Measurements from ENCODE around the gene MED9. TPM values are rescaled to one million over a fixed set of nuclear protein-coding genes. Genes with fewer than 3 reads are reported as not detected.
A peak's percentile ranks its signal among the peaks of the same experiment; 100 is the strongest.

The MED9 gene
- total and polyA plus RNA-seq, 8 donors = 2.9 to 14.5 (median 11.7) TPM

DNA sequence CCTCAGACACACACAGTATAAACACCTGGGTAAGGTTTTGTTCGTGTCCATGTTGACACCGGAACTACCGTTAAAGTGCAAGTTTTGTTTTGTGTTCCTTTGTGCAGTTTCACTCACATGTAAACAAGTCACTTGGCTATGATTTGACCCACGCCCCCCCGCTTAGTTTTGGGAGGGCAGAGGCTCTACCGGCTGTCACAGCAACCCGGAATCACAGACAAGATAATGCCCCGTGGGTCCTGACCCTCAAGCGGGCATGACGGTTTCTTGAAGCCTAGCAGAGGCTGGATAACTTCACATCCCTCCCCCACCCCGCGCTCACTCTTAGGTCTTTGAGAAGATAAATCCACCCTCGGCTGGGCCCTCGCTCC lies 17.7 kb downstream of the MED9 start:
- H3K9me3 ChIP-seq = no peaks in the 10 kb centered on the region
- intact Hi-C loops (cut with DNase I; ENCODE audit: low total_unique reads) = loop anchor here (10.0 kb wide), 1 partner anchor 140 kb away; no protein-coding TSS in a partner anchor
- DNase-seq = no peak
- TF ChIP-seq EP300 (IDR thresholded peaks at IDR 0.05) (no peak), POLR2AphosphoS5 (IDR thresholded peaks at IDR 0.05) (no peak), POLR2A (IDR thresholded peaks at IDR 0.05) (no peak), CTCF (IDR thresholded peaks at IDR 0.05) (no peak)
- 16 to 34% (median 23%) methylated on average over 12 to 14 of the region's 14 CpGs for WGBS, 5 donors
- H3K36me3 ChIP-seq = peaks cover 12 to 31% (median 24%) of the 10 kb centered on the region in 4 donors
- peaks cover 21 to 55% (median 55%) of the 10 kb centered on the region in 4 donors for H3K4me1 ChIP-seq
- peaks cover 0 to 17% (median 12%) of the 10 kb centered on the region in 3 donors for H3K27me3 ChIP-seq
- peak overlapping the region; percentile 58 to 64 (median 62) for H3K4me3 ChIP-seq
- H3K27ac ChIP-seq = peak overlapping the region; percentile 85 to 92 (median 90)

- WGBS, 5 donors = 2 to 7% (median 3%) methylated on average over 14 to 71 of the region's 71 CpGs
- peaks cover 0 to 17% (median 12%) of the 10 kb centered on the region in 3 donors for H3K27me3 ChIP-seq
- peak; percentile 63 to 81 for DNase-seq
- intact Hi-C loops (cut with DNase I; ENCODE audit: low total_unique reads) = loop anchor here (10.0 kb wide), 1 partner anchor 140 kb away; no protein-coding TSS in a partner anchor
- H3K36me3 ChIP-seq = peaks cover 12 to 31% (median 23%) of the 10 kb centered on the region in 4 donors
- peaks cover 21 to 55% (median 55%) of the 10 kb centered on the region in 4 donors for H3K4me1 ChIP-seq
- peak overlapping the region; percentile 85 to 92 (median 90) for H3K27ac ChIP-seq
- no peaks in the 10 kb centered on the region for H3K9me3 ChIP-seq
- TF ChIP-seq CTCF (IDR thresholded peaks at IDR 0.05) (no peak), POLR2AphosphoS5 (IDR thresholded peaks at IDR 0.05) (peak in 1 of 3 donors; percentile 24)
- peak overlapping the region; percentile 58 to 64 (median 62) for H3K4me3 ChIP-seq
Observed at GRCh38 chr17:17494870-17495535, 18.2 kb downstream of the MED9 start.

DNA sequence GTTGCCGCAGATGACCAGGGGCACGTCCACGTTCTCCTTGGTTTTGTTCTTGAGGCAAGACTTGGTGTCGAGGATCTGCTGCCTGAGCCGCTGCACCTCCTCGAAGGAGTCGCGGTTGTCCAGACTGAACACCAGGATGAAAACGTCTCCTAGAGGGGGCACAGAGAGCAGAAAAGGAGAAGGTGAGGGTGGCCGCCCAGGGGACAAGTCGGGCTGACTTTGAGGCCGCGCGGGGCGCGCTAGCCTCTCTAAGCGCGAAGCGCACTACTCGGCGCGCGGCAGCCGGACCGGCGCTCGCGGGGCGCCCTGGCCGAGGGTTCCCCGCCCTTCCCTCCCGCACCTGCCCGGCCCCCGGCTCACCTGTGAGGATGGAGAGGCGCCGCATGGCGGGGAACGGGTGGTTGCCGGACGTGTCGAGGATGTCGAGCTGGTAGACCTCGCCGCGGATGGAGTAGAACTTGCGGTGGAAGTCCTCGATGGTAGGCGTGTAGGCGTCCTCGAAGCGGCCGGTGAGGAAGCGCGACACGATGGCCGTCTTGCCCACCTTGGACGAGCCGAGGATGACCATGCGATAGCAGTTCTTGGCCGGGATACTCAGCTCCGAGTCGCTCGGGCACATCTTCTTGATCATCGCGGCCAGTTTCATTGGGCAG lies 18.9 kb downstream of the MED9 start:
- H3K36me3 ChIP-seq = peaks cover 12 to 26% (median 22%) of the 10 kb centered on the region in 4 donors
- intact Hi-C loops (cut with DNase I; ENCODE audit: low total_unique reads) = loop anchor here (10.0 kb wide), 1 partner anchor 141 kb away; no protein-coding TSS in a partner anchor
- TF ChIP-seq POLR2A (IDR thresholded peaks at IDR 0.05) (no peak), CTCF (IDR thresholded peaks at IDR 0.05) (no peak), EP300 (IDR thresholded peaks at IDR 0.05) (no peak), POLR2AphosphoS5 (IDR thresholded peaks at IDR 0.05) (no peak)
- peak overlapping the region; percentile 85 to 92 (median 90) for H3K27ac ChIP-seq
- WGBS, 5 donors = 0 to 1% (median 1%) methylated on average over 30 to 65 of the region's 65 CpGs
- no peaks in the 10 kb centered on the region for H3K9me3 ChIP-seq
- peak in 1 of 2 donors; percentile 67 for DNase-seq
- H3K27me3 ChIP-seq = peaks cover 0 to 17% (median 12%) of the 10 kb centered on the region in 3 donors
- peak overlapping the region; percentile 58 to 64 (median 62) for H3K4me3 ChIP-seq
- H3K4me1 ChIP-seq = peaks cover 21 to 55% (median 55%) of the 10 kb centered on the region in 4 donors
